GM21390 (cell line): ENCODE measurements around the gene AHDC1.
"Not testable (repeated sequence)": the region's sequence is repeated elsewhere in the genome, so short reads cannot be mapped to it uniquely, and the experiment has no call there.

Experiments used
- ATAC-seq: cut with Tn5 transposase; IDR thresholded peaks from one replicate; pipeline ENCODE4 v1.9.1; 2021; ENCODE audit not compliant: unreplicated experiment

AHDC1 gene

DNA sequence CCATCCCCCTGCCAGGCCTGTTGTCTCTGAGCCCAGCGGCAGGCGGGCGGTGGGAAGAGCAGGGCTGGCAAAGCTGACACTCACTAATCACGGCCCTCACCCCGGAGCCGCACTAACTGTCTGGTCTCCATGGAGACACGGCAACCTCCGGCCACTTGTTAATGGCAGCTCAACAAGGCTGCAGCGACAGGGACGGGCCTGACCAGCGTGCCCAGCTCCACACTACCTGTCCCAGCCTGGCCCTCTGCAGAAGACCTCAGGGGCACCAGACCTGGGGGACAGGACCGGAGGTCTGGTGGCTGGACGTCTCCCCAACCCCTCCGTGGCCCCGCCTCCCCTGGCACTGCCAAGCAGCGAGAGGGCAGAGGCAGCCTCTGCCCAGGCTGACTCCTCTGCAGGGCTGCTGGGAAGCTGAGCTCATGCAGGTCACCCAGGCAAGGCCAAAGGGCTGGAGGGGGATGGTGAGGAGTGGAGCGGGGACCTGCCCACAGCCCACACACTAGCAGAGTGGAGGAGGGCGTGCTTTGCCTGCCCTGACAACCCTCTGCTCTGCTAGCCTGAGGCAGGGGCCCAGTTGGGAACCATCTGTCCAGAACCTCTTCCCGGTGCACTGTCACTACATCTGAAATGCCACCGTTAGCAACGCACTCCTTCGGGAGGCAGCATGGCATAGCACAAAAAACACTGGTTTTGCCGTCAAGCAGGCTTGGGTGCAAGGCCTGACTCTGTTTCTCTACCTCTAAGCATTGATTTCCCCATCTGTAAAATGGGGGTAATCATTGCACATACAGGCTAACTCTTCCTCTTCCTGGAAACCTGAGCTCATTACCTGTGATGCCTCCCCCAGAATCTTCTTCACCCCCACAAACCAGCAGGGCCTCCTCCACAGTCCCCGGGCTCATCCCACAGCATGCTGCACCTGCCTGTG lies 84.3 kb downstream of the AHDC1 start:
- no peak for ATAC-seq

- no peak for ATAC-seq
Measured at GRCh38 chr1:27518808-27519207, 85.1 kb downstream of the AHDC1 start.

GRCh38 chr1:27517907-27518718 lies 85.8 kb downstream of the AHDC1 start:
- no peak for ATAC-seq

- no peak for ATAC-seq
Measured at GRCh38 chr1:27517301-27517700, 86.6 kb downstream of the AHDC1 start.

DNA sequence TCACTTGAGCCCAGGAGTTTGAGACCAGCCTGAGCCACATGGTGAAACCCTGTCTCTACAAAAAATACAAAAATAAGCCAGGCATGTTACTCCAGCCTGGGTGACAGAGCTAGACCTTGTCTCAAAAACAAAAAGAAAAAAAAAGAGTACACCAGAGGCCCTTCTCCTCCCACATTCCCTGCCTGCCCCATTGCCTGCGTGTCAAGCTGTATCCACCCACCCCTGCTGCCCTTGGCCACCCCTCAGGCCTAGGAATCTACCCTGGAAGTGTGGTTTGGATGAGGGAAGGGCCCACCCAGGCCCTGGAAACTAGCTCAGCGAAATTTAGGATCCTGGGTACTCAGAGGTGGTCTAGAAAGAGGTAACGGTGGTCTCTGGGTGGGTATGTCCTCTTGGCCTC lies 88.3 kb downstream of the AHDC1 start:
- no peak for ATAC-seq

DNA sequence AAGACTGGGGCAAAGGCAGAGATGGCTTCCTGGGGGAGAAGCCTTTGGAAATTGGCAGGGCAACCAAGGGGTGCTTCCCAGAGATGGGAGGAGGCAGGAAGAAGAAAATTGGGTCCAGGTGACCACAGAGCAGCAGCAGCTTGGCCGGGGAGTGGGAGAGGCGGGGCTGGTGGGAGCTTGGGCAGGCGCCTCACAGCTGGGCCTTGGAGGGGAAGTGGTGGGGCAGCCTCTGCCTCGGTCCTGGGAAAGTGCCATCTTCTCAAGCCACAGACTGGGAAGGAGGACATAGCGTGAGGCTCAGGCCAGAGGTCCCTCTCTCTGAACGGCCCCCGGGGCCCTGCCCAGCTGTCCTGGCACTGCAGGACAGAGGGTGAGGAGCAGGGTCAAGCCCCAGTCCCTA lies 90.0 kb downstream of the AHDC1 start:
- ATAC-seq = no peak

- ATAC-seq = no peak
Measured at GRCh38 chr1:27513528-27513927, 90.4 kb downstream of the AHDC1 start.

GRCh38 chr1:27509127-27510080 lies 94.5 kb downstream of the AHDC1 start:
- ATAC-seq = no peak

DNA sequence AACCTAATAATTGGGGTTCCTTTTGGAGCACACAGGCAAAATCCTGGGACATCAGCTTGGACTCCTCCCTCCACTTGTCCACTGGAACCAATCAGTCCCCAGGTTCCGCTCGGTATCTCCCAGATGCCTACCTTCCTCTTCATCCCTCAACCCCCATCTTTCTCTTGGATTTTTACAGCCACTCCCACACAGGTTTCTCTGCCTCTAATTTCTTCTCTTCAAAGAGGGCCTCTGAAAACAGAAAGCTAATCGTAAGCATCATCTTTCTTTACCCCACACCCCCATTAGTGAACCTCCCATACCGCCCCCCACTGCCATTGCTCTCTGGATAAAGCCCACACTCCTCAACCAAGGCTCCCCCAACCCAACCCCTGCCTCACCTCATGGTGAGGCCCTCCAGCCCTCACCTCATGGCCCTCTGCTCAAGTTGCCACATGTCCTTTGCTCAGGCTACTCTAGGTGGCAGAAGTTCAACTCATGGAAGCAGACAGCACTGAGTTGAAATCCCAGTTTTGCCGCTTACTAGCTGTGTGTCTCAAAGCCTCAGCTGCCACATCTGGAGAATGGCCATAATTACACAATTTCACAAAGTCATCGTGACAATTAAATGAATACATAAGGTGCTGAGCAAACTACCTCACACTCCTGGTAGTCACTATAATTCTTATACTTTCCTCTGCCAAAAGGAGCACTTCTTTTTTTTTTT lies 95.8 kb downstream of the AHDC1 start:
- no peak for ATAC-seq

DNA sequence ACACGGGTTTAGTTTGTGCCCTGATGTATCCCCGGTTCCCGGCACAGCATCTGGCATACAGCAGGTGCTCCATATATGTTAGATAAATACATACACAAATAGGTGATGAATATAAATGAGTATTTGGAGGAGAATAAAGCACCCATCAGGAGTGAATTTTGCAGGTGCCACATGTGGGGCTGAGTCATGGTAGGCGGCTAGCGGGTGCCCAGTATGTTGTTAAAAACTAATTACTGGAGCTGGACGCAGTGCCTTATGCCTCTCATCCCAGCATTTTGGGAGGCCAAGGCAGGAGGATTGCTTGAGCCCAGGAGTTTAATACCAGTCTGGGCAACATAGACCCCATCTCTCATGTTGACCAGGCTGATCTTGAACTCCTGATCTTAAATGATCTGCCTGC lies 97.2 kb downstream of the AHDC1 start:
- no peak for ATAC-seq

DNA sequence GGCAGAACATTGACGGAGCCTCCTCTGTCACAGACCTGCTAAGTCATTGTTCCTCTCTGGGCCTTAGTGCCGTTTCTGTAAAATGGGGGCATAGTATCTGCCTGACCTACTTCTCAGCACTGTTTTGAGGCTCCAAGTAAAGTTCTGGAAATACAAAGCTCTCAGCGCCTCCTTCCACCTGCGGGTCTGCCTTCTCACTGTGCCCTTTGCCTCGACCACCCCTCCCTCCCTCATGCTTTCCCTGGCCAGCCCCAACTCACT lies 98.6 kb downstream of the AHDC1 start:
- ATAC-seq = no peak

GRCh38 chr1:27504588-27505419 lies 99.1 kb downstream of the AHDC1 start:
- ATAC-seq = no peak

DNA sequence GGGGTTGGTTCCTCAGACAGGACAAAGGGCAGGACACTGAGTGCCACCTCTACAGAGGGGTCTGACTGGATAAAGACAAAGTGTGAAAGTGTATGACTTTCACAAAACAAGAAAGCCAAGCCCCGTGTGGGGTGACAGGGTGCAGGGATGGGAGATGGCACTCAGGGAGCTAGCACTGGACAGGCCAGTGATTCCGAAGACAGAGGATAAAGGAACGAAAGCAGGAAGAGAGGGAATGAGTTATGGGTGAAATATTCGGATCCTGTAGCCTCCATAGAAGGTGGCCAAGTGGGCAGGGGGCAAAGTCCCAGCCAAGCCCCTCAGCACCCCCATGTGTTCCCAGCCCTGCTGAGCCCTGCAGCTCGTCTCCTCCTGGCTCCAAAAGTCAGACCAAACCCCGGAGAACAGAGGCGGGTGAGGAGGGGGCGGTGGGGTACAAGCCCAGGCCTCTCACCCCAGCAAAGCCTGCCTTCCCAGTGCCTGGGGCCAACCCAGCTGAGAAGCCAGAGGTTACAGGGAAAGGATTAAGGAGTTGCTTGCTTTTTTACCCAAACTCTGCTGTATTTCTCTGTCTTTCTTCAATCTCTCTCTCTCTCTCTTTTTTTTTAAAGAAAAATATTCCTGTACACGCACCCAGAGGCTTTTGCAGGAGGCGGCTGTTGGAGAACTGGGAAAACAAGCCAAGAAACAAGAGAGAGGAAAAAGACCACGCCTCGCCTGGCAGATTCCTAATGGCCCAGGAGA lies 99.9 kb downstream of the AHDC1 start:
- no peak for ATAC-seq

DNA sequence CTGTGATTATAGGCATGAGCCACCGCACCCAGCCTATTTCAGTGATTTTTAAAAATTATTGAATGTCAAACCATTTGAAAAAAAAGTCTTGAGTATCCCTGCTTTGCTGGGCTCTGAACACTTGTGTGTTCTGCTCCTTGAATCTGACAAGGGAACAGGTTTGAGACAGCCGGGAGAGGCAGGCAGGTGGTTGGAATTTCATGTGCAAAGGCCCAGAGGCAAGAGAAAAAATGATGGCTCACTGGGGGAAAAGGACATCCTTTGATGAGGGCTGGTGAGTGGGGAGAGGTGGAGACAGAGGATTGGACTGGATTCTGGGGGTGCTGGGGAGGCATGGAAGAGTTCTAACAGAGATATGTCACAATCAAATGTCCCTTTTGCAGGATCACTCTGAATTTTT lies 100.9 kb downstream of the AHDC1 start:
- no peak for ATAC-seq

GRCh38 chr1:27501159-27501558 lies 102.8 kb downstream of the AHDC1 start:
- not testable (repeated sequence) for ATAC-seq

- ATAC-seq = no peak
Measured at GRCh38 chr1:27499142-27499541, 104.8 kb downstream of the AHDC1 start.

DNA sequence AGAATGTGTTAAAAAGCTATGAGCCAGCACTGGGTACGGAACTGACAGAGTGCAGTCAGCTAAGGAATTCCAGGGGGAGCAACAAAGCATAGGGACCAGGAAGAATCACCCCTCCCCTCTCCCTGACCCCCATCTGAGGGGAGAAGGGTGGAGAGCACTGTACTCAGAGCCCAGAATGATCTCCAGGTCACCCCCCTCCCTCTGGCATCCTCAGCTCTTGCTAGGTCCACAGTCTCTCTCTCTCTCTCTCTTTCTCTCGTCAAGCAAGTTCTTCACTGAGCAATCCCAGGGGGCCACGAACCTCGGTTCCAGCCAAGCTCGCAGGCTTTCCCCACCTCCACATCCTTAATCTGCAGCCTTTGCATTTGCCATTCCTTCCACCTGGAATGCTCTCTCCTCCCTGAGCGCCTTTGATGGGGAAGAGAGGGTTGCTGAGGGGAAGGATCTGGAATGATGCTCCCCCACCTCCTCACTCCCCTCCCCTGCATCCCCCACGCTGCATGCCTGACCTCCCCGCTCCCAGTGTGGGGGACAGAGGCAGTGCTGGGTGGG lies 107.3 kb downstream of the AHDC1 start:
- ATAC-seq = no peak

DNA sequence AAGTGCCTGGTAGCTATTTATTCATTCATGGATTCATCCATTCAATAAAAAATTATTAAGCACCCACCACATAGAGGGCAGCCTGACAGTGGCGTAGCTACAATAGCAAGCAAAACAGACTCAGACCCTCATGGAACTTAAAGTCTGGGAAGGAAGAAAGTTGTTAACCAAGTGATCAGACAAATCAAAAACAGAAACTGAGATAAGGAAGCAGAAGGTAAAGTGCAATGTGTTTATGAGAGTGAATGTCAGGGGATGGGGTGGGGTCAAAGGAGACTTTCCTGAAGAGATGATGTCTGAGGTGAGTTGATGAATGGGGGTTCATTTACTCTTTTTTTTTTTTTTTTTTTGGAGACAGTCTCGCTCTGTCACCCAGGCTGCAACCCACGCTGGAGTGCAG lies 111.1 kb downstream of the AHDC1 start:
- no peak for ATAC-seq
